WI38 (cell line): ENCODE results near the gene TMEM237.

ENCODE experiments used
- H3K4me3 ChIP-seq: 2 replicates; pipeline ENCODE4 v1.5.1; 2011; ENCODE audit warnings: low read depth, mild to moderate bottlenecking, control low read depth, low read length
- TF ChIP-seq, protein P1 (sequence below): IDR thresholded peaks from 2 replicates; pipeline ENCODE4 v1.5.1; 2012; ENCODE audit warnings: low read depth, mild to moderate bottlenecking, control low read depth, low read length

Gene TMEM237

DNA sequence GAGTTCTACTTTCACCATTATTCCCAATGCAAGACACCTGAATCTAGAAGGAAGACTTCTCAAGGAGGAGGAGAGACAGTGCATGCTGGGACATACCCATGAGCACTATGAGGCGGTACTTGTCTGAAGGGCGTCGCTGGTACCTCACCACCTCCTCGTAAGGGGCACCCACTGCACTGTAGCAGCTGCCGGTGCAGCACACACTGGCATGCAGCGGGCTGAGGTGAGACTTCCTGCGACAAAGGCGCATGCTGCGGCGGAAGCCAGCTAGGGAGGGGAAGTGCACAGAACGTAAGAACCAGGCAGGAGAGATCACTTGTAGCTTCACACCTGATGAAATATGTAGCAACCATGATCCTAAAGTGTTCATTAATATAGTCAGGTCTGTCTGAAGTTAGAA lies 12.8 kb upstream of the TMEM237 start:
- TF ChIP-seq, protein P1, sequence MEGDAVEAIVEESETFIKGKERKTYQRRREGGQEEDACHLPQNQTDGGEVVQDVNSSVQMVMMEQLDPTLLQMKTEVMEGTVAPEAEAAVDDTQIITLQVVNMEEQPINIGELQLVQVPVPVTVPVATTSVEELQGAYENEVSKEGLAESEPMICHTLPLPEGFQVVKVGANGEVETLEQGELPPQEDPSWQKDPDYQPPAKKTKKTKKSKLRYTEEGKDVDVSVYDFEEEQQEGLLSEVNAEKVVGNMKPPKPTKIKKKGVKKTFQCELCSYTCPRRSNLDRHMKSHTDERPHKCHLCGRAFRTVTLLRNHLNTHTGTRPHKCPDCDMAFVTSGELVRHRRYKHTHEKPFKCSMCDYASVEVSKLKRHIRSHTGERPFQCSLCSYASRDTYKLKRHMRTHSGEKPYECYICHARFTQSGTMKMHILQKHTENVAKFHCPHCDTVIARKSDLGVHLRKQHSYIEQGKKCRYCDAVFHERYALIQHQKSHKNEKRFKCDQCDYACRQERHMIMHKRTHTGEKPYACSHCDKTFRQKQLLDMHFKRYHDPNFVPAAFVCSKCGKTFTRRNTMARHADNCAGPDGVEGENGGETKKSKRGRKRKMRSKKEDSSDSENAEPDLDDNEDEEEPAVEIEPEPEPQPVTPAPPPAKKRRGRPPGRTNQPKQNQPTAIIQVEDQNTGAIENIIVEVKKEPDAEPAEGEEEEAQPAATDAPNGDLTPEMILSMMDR = no peak

DNA sequence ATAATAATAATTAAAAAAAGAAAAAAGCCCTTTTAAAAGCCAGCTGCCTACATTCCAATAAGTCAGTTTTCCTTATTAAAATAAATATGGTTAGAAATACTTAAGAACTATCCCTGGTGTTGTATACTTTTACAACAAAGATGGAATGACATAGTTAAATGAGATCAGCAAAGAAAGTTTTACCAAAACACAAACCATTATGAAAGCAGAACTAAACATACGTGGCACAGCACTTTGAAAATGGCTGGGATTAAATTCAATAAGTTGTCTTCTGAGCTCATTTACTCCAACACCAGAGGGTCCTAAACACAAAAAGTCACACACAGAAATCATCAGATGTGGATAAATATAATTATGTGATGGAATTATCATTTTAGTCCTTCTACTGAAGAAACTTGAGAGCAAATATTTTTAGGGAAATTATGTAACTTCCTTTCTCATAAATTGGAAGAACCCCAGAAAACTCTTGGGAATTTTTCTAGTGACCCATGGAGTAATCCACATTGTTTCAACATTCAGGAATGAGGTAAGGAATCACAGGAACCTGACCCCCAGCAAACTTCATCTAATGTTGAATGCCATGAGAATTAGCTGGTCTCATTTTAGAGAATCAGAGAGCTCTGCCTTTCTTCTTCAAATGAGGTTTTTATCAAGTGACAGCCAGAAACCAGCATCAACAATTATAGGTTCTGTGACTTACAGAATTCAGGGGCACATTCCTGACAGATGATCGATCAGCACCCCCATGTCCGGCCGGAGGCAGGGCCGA lies 11.5 kb upstream of the TMEM237 start:
- TF ChIP-seq, protein P1 = no peak
- no peak overlapping the region for H3K4me3 ChIP-seq

More for the DNA sequence above, 12.8 kb upstream of the TMEM237 start:
- H3K4me3 ChIP-seq = no peak overlapping the region

DNA sequence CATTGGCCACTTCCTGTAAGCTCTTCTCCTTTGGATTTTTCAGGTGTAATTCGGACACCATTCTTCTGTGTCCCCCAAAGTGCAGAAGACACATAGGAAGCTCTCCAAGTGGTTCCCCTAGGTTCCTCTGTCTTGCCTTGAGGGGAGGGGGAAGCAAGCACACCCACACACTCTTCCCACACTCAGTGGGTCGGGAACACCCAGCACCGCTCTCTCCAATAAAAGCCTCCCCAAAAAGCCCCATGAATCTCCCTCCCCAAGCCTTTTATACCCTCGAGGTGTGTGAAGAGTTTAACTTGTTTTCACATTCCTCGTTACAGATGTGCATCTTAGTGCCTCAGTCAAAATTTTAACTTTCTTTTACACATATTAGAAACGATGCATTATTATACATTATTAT lies 9.9 kb upstream of the TMEM237 start:
- no peak overlapping the region for H3K4me3 ChIP-seq
- TF ChIP-seq, protein P1 = no peak

DNA sequence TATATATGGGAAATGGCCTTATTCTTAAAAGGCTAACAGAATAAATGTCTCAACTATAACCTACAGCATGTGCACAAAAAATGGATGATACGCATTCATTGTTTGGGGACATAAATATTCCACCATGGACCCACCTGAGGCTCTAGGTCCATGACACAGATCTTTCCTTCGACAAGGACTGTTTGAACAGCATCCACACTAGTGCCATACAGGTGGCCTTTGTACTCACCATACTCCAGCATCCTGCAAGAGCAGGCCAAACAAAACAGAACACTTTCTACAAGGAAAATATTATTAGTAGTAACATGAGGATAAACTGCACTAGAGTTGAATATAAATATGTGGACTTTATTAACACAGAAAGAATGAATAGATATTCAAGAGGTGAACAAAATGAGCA lies 6.1 kb upstream of the TMEM237 start:
- no peak overlapping the region for H3K4me3 ChIP-seq
- TF ChIP-seq, protein P1 = no peak

DNA sequence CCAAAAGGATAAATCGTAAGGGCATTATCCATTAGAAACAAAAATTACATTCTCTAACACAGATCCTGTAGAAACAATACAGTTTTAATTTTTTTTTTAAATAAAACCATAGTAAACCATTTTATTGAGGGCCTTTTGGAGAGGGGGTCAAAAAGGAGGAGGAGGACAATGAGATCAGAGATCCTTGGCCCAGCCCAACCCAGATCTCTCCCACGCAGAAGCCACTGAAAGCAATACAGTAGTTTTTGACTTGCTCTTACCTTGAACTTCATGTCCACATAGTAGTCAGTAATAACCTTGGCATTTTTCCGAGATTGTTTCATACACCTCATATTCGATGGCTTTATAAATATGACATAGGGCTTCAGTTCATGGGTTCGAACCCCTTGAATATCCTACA lies 4.1 kb upstream of the TMEM237 start:
- TF ChIP-seq, protein P1 = no peak
- no peak overlapping the region for H3K4me3 ChIP-seq

DNA sequence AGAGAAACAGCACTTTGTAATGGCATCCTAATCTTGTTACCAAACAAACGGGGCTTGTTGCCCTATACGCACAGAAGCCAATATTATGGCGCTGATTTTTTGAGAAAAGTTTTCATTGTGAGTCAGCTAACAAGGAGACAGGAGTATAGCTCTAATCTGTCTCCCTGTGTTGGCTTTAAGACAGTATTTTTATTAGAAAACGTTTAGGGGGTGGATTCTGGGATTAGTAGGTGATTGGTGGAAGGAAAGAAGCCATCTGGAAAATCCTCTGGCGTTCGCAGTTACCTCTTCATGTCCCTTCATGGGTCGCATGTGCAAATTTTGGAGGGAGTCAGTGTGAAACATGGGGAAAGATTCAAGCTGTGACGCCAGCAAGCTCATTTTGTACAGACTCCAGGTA lies 698 bp upstream of the TMEM237 start:
- peak overlapping the region; percentile 93 for H3K4me3 ChIP-seq
- TF ChIP-seq, protein P1 = no peak

DNA sequence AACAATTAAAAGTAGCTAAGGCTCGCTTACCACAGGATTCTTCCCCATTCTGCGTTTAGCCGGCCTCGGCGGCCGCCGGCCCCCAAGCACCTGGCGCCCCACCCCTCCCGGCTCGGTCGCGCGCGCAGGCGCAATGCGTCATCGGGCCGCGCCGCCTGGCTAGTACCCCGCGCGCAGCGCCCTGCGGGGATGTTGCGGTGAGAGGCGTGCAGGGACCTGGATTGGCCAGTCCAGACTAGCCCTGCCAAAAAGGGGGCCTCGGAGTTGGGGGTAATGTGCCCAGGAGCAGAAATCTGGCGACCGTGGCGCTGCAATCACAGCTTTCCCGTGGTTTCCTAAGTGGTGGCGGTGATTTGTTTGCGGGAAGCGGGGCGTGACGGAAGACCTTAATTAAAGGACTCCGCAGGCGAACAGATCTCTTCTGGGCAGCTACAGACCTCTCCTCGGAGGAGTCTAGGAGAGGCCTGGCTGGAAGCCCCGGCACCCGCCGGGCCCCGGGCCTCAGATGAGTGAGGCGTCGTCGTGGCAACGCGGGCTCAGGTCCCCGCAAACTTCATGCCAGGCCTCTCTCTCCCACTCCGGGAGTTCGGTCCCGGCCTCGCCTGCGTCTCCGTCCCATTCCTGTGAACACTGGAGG lies 606 bp downstream of the TMEM237 start:
- H3K4me3 ChIP-seq = peak overlapping the region; percentile 93
- TF ChIP-seq, protein P1 = no peak
